HG02981 (cell line): Measurements from ENCODE around the gene PRKAG2.
"Not testable (repeated sequence)": the region's sequence is repeated elsewhere in the genome, so short reads cannot be mapped to it uniquely, and the experiment has no call there.

Experiments
- ATAC-seq: cut with Tn5 transposase; IDR thresholded peaks from one replicate; pipeline ENCODE4 v1.9.1; 2021; ENCODE audit warnings: mild to moderate bottlenecking, moderate library complexity; ENCODE audit not compliant: unreplicated experiment

PRKAG2 gene

GRCh38 chr7:151876899-151877777, at the start of gene PRKAG2:
Gene PRKAG2 (minus strand): TSS chr7:151877115. CDS start chr7:151876620, 495 bp downstream.
- ATAC-seq = peak; percentile 66

- no peak for ATAC-seq
Measured at GRCh38 chr7:151926336-151926712, 49.4 kb upstream of the PRKAG2 start.

DNA sequence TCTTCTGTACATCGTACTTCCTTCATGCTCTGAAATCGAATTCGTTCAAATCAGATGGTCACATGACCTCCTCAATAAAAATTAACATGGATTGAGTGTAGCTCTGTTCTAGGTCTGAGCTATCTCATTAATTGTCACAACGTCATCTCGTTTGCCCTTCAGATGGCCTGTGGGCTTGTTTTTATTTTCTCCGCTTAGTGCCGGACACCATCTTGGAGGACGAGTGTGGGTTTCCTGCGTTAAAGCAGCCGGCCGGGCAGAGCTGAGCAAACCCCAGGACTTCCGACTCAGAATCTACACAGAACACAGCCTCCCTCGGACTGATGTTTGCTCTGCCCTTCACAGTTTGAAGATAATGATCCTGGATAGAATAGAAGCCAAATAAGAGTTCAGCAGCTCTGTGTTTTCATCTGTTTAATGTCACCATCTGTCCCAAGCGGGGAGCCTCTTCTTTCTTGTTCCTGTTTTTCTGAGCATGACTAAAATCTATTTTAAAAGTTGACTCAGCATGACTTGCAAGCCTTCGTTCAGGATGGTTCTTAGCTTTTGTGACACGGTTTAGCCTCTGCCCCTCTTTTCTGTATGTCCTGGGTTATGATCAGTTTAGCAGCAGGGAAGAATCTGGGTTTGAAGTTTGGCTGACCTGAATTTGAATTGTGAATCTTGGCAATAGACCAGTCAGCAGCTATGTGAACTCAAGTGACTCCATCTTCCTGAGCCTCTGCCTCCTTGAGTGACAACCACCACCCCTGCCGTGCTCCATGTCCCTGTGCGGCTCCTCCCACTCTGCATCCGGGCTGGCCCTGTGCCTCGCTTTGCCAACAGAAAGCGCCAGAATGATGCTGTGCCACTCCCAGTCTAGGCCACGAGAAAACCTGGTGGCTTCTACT, 48.8 kb upstream of the PRKAG2 start:
- no peak for ATAC-seq

DNA sequence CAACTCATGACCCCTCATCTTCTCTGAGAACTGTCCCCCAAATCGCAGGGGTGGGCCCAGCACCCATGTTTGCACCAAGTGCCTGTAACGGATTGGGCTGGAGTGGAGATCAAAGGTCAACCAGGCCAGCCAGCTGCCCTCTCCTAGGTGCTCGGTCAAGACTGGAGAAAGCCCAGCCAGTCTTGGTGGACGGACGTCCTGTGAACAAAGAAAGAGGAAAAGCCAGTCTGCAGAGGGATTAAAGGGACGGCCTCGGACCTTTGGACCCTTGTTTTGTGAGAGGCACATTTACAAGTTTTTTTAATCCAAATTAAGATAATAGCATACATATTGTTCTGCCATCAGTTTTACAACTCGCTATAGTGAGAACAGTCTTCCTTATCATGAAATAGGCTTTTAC, 47.6 kb upstream of the PRKAG2 start:
- ATAC-seq = no peak

GRCh38 chr7:151924001-151924400, 47.1 kb upstream of the PRKAG2 start:
- ATAC-seq = no peak

DNA sequence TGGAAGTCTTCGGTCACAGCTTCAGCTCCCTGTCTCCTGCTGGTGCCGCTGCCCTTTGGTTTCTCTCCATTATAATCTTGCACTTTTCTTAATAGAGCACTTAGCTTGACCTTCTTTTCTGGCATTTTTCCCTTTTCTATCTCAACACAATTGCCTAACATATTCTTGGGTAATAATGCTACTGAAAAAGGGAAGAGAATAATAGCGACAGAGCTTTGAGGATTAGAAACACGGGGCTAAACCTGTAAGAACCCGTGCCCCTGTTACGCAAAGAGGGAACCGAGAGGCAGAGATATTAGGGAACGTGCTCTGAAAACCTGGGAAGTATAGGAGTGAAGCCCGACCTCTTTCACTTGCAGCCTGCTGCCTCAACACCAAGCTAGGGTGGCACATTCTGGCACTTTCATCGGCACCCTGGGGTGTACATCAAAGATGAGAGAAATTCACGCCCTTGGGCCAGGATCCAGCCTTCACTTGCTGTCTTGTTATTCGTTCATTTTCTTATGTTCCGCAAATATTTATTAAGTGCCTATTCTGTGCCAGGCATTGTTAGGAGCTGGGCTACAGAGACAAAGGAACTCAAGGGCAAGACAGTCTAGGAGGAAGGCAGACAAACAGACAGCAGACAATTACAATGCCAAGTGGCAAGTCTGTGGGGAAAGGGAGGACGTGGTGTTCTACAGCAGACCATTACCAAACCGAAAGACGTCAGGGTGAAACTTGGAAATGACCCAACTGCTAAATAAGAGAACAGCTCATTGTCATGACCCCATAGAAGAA, 46.4 kb upstream of the PRKAG2 start:
- ATAC-seq = no peak

- ATAC-seq = no peak
Measured at GRCh38 chr7:151921451-151921850, 44.5 kb upstream of the PRKAG2 start.

DNA sequence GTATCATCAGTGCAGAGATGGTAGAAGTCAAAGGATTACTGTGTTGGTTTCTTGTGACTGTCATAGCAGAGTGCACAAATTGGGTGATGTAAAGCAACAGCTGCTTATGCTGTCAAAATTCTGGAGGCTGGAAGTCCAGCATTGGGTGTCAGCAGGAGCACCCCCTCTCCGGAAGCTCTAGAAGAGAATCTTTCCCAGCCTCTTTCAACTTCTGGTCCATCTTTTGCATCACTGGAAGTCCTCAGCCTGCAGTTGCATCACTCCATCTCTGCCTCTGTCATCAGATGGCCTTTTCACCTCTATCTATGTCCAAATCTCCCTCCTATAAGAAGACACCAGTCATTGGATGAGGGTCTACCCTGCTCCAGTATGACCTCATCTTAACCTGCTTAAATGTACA, 43.6 kb upstream of the PRKAG2 start:
- ATAC-seq = no peak

DNA sequence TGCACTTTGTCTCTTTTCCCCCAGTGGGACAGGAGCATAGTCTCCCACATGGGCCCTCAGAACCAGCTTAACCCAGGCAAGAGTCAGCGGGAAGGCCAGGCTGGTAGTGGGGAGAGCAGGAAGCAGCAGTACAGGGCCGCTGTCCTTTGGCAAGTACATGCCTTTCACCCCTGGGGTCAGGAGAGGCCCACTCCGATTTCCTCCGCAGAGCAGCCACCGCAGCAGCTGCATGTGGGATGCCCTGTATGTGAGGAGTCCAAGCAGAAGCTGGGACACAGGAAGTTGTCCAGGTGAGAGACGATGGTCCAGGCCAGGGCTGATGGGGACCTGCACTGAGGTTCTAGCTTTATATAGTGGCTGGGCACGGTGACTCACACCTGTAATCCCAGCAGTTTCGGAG, 42.7 kb upstream of the PRKAG2 start:
- no peak for ATAC-seq

- ATAC-seq = no peak
Measured at GRCh38 chr7:151918510-151918843, 41.6 kb upstream of the PRKAG2 start.

GRCh38 chr7:151917791-151918509, 41.0 kb upstream of the PRKAG2 start:
- no peak for ATAC-seq

DNA sequence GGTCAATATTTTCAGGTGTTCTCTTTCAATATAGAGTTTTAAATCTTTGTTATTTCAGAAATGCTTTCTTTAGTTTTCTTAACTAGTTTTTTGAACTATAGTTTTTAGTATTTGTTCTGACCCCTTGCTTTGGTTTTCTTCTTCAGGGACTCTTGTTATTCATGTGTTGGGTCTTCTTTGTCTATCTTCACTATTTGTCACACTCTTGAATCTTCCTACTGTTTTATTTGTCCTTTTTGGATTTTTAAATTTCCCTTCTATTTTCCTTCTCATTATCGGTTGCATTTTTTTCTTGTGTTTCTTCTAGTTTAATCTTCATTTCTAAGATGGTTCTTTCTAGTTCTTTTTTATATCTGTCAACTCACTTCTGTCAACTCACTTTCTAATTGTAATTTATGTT, 37.1 kb upstream of the PRKAG2 start:
- ATAC-seq = no peak

DNA sequence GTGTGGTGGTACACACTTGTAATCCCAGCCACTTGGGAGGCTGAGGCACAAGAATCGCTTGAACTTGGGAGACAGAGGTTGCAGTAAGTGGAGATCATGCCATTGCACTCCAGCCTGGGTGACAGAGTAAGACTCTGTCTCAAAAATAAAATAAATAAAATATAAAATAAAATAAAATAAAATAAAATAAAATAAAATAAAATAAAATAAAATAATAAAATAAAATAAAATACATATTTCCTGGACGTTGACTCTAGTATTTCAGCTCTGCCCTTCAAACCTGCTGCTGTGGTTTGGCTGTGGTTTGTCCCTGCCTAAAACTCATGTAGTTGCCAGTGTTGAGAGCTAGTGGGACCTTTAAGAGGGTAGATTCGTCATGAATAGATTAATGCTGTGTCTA, 33.7 kb upstream of the PRKAG2 start:
- ATAC-seq = not testable (repeated sequence)

DNA sequence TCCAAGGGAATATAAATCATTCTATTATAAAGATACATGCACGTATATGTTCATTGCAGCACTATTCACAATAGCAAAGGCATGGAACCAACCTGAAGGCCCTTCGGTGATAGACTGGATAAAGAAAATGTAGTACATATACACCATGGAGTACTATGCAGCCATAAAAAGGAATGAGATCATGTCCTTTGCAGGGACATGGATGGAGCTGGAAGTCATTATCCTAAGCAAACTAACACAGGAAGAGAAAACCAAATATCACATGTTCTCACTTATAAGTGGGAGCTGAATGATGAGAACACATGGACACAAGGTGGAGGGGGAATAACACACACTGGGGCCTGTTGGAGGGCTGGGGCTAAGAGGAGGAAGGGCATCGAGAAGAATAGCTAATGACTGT, 30.2 kb upstream of the PRKAG2 start:
- ATAC-seq = not testable (repeated sequence)

GRCh38 chr7:151905766-151906165, 28.9 kb upstream of the PRKAG2 start:
- ATAC-seq = no peak

GRCh38 chr7:151905353-151905752, 28.4 kb upstream of the PRKAG2 start:
- ATAC-seq = no peak

GRCh38 chr7:151904270-151904669, 27.4 kb upstream of the PRKAG2 start:
- ATAC-seq = no peak

DNA sequence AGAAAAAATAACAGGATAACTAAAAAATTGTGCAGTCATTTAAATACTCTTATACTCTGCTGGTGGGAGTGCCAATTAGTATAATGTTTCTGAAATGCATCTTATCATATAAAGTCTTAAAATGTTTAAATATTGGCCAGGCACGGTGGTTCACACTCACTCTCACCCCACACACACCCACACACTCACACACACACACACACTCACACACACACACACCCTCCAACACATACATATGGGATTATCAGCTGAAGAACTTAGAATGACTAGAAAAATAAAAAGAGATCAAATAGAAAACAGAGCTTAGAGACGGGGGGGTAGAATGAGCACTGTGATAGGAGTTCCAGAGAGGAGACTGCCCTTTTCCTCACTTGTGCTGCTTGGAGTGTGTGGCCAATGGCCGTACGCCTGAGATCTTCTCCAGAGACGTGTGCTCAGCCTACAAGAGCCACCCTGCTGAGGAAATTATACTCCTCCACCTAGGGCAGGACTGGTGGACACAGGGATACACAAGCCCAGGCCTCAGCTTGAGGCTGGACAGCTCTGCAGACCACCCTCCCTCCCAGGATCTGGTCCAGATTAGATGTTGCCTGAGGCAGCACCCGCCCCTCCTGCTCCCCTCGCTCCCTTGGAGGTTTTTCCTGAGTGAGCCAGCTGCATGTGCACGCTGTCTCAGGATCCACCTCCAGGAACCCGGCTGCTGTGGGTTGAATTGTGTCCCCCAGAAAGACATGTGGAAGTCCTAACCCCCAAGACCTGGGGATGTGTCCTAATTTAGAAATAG, 26.5 kb upstream of the PRKAG2 start:
- ATAC-seq = no peak

DNA sequence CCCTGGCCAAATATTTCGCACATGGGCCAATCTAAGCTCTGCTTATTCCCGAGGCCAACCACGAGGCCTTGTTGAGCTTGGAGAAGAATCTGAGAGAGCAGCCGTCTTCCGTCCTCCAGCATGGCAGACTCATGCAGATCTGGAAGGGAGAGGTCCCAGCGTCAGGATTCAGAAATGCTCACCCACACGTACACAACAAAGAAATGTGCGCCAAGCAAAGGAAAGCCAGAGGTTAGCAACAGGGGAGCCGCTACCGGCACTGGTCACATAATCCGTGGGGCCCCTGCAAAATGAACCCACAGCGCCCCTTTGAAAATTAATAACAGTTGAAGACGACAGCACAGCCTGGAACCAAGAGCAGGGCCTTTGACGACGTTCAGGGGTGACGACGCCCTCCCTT, 25.4 kb upstream of the PRKAG2 start:
- ATAC-seq = no peak

DNA sequence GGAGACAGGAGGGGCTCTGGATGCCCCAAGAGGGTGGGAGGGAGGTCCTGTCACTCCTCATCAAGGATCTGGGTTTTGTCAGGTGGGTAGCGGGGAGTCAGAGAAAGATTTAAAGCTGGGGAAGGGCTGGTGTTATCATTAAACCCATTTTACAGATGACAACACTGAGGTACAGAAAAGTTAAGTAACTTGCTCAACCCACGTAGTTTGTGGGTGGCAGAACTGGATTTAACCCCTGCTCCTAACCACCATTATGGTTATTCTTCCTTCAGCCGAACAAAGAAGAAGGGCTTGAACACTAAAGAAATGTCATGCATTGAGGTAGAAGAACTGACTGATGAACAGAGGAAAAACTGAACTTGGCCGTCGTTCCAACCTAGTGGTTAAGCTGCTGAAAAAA, 24.9 kb upstream of the PRKAG2 start:
- ATAC-seq = no peak
